Measurements from ENCODE around the gene CPT1A.

CPT1A gene

DNA sequence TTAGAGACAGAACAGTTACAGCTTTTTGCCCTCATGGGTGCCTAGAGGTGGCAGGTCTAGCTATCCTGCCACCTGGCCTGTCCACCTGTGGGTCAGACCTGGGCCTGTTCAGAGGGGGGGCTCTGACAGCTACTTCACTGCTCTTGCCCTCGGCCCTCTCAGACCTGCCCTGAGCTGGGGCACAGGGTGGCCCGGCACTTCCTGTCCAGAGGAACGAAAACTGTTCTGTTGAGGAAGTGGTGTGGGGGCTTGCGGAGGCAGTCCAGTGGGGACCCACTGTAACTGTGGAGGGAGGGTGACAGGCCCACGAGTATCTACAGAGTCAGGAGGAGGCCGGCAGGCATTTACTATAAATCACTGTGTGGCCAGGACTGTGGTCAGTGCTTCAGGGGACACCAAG lies 106.6 kb downstream of the CPT1A start:
- H3K27ac ChIP-seq (ENCODE audit: low read depth, low read length, poor library complexity, severe bottlenecking) = no peak overlapping the region
- H3K4me1 ChIP-seq (ENCODE audit: insufficient read depth, low read length, severe bottlenecking) = no peaks in the 10 kb centered on the region
- TF ChIP-seq EZH2 (IDR thresholded peaks at IDR 0.05; ENCODE audit: borderline replicate concordance, low read length) = no peak
- TF ChIP-seq, protein P1, sequence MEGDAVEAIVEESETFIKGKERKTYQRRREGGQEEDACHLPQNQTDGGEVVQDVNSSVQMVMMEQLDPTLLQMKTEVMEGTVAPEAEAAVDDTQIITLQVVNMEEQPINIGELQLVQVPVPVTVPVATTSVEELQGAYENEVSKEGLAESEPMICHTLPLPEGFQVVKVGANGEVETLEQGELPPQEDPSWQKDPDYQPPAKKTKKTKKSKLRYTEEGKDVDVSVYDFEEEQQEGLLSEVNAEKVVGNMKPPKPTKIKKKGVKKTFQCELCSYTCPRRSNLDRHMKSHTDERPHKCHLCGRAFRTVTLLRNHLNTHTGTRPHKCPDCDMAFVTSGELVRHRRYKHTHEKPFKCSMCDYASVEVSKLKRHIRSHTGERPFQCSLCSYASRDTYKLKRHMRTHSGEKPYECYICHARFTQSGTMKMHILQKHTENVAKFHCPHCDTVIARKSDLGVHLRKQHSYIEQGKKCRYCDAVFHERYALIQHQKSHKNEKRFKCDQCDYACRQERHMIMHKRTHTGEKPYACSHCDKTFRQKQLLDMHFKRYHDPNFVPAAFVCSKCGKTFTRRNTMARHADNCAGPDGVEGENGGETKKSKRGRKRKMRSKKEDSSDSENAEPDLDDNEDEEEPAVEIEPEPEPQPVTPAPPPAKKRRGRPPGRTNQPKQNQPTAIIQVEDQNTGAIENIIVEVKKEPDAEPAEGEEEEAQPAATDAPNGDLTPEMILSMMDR (IDR thresholded peaks at IDR 0.05; ENCODE audit: low read length) = no peak
- H3K27me3 ChIP-seq (ENCODE audit: insufficient read depth, low read length) = 0 out of 2 replicates have a peak, but pooled peaks cover 3% of the 10 kb centered on the region
- no peaks in the 10 kb centered on the region for H4K20me1 ChIP-seq (ENCODE audit: insufficient read depth, low read length)
- no peak overlapping the region for H3K4me3 ChIP-seq (ENCODE audit: low read depth, low read length, poor library complexity, severe bottlenecking)
- H3K4me2 ChIP-seq (ENCODE audit: low read length) = no peak overlapping the region
- H3K9me2 ChIP-seq (ENCODE audit: low read depth, low read length) = no peaks in the 10 kb centered on the region
- no peak overlapping the region for H3K9ac ChIP-seq (ENCODE audit: low read length)
- H3K36me3 ChIP-seq (ENCODE audit: insufficient read depth, low read length) = no peaks in the 10 kb centered on the region
- H3K9me3 ChIP-seq (ENCODE audit: low read length) = no peaks in the 10 kb centered on the region
- H3K79me2 ChIP-seq (ENCODE audit: insufficient read depth, low read length) = no peaks in the 10 kb centered on the region
- H3F3A ChIP-seq (ENCODE audit: insufficient read depth, low read length) = no peaks in the 10 kb centered on the region
- H2AFZ ChIP-seq (ENCODE audit: low read length) = no peak overlapping the region

DNA sequence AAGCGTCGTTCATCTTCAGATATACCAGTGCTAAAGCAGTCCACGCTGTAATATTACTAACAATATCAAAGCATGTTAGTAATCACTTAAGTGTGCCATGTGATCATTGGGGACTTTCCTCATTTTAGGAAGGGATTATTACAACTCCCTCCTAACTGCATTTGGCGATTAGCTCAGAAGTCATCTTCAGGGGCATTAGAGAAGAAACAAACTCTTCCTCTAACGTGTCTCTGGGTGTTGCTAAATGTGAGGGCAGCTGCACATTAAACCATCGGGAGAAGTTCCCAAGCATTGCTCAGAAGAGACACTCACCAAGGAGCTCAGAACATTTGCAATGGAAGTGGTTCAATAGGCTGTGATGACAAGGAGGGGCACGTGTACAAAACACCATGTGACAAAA lies 107.6 kb downstream of the CPT1A start:
- Histone ChIP-seq H3K4me2 (ENCODE audit: low read length) (no peak overlapping the region), H4K20me1 (ENCODE audit: insufficient read depth, low read length) (no peaks in the 10 kb centered on the region), H3K27me3 (ENCODE audit: insufficient read depth, low read length) (0 out of 2 replicates have a peak, but pooled peaks cover 3% of the 10 kb centered on the region), H2AFZ (ENCODE audit: low read length) (no peak overlapping the region), H3K79me2 (ENCODE audit: insufficient read depth, low read length) (no peaks in the 10 kb centered on the region), H3F3A (ENCODE audit: insufficient read depth, low read length) (no peaks in the 10 kb centered on the region), H3K4me1 (ENCODE audit: insufficient read depth, low read length, severe bottlenecking) (no peaks in the 10 kb centered on the region), H3K4me3 (ENCODE audit: low read depth, low read length, poor library complexity, severe bottlenecking) (no peak overlapping the region), H3K9me3 (ENCODE audit: low read length) (no peaks in the 10 kb centered on the region), H3K9ac (ENCODE audit: low read length) (no peak overlapping the region), H3K27ac (ENCODE audit: low read depth, low read length, poor library complexity, severe bottlenecking) (no peak overlapping the region), H3K36me3 (ENCODE audit: insufficient read depth, low read length) (no peaks in the 10 kb centered on the region), H3K9me2 (ENCODE audit: low read depth, low read length) (no peaks in the 10 kb centered on the region)
- TF ChIP-seq EZH2 (IDR thresholded peaks at IDR 0.05; ENCODE audit: borderline replicate concordance, low read length) = no peak

DNA sequence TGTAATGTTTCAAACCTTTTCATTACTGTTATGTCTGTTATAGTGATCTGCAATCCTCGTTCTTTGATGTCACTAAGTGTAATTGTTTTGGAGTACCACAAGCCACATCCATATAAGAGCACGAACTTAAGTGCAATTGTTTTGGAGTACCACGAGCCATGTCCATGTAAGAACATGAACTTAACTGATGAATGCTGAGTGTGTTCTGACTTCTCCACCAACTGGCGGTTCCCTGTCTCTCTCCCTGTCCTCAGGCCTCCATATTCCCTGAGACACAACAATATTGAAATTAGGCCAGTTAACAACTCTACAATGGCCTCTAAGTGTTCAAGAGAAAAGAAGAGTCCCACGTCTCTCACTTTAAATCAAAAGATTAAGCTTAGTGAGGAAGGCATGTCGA lies 113.9 kb downstream of the CPT1A start:
- Histone ChIP-seq H3K27me3 (ENCODE audit: insufficient read depth, low read length) (0 out of 2 replicates have a peak, but pooled peaks cover 7% of the 10 kb centered on the region), H3K36me3 (ENCODE audit: insufficient read depth, low read length) (no peaks in the 10 kb centered on the region)

More for the DNA sequence above, 113.9 kb downstream of the CPT1A start:
- Histone ChIP-seq H3K9me3 (ENCODE audit: low read length) (no peaks in the 10 kb centered on the region), H2AFZ (ENCODE audit: low read length) (no peak overlapping the region), H4K20me1 (ENCODE audit: insufficient read depth, low read length) (no peaks in the 10 kb centered on the region), H3K27ac (ENCODE audit: low read depth, low read length, poor library complexity, severe bottlenecking) (no peak overlapping the region), H3K9me2 (ENCODE audit: low read depth, low read length) (no peaks in the 10 kb centered on the region), H3F3A (ENCODE audit: insufficient read depth, low read length) (no peaks in the 10 kb centered on the region), H3K9ac (ENCODE audit: low read length) (no peak overlapping the region), H3K4me1 (ENCODE audit: insufficient read depth, low read length, severe bottlenecking) (no peaks in the 10 kb centered on the region), H3K79me2 (ENCODE audit: insufficient read depth, low read length) (no peaks in the 10 kb centered on the region), H3K4me3 (ENCODE audit: low read depth, low read length, poor library complexity, severe bottlenecking) (no peak overlapping the region), H3K4me2 (ENCODE audit: low read length) (no peak overlapping the region)
- no peak for TF ChIP-seq EZH2 (IDR thresholded peaks at IDR 0.05; ENCODE audit: borderline replicate concordance, low read length)
- TF ChIP-seq, protein P1 (IDR thresholded peaks at IDR 0.05; ENCODE audit: low read length) = no peak
